ENCODE results near the gene LRRC75A.

DNA sequence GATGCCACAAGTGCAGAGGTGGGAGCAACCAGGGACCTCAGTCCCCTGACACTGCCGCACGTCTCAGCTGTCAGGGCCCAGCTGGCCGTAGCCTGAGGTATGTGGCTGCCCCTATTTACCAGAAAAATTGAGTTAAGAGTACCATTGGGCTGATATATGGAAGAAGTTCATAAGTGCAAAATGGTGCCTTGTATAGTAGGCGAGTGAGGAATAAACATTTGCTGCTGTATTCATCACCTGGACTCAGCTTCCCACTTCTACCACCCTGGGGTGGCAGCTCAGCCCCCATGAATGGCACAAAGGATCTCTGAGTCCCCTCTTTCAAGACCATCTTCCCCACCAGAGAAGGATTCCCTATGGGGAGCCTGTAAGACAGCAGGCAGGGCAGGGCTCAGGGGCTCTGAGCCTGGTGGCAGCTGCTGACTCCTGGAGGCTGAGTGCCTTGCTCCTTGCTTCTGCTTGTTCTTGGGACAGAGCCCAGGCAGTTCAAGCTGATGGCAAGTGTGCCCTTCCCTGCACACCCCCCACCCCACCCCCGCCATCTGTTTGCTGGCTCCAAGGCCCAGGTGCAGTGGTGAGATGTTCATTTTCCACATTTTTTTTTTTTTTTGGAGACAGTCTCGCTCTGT is 47.6 kb downstream of the LRRC75A start:
- TF ChIP-seq, protein P1, sequence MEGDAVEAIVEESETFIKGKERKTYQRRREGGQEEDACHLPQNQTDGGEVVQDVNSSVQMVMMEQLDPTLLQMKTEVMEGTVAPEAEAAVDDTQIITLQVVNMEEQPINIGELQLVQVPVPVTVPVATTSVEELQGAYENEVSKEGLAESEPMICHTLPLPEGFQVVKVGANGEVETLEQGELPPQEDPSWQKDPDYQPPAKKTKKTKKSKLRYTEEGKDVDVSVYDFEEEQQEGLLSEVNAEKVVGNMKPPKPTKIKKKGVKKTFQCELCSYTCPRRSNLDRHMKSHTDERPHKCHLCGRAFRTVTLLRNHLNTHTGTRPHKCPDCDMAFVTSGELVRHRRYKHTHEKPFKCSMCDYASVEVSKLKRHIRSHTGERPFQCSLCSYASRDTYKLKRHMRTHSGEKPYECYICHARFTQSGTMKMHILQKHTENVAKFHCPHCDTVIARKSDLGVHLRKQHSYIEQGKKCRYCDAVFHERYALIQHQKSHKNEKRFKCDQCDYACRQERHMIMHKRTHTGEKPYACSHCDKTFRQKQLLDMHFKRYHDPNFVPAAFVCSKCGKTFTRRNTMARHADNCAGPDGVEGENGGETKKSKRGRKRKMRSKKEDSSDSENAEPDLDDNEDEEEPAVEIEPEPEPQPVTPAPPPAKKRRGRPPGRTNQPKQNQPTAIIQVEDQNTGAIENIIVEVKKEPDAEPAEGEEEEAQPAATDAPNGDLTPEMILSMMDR (IDR thresholded peaks at IDR 0.05; ENCODE audit: low read depth, low read length): no peak
- TF ChIP-seq, protein P2, sequence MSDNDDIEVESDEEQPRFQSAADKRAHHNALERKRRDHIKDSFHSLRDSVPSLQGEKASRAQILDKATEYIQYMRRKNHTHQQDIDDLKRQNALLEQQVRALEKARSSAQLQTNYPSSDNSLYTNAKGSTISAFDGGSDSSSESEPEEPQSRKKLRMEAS (IDR thresholded peaks at IDR 0.05; ENCODE audit: low read depth, low read length): no peak
- peak; percentile 35 for TF ChIP-seq POLR2A (IDR thresholded peaks at IDR 0.05; ENCODE audit: extremely low read depth, insufficient read length)
